IPS-18c (cell line): Measurements from ENCODE around the gene FYCO1.

ENCODE experiments used
- H3K4me3 ChIP-seq: 2 replicates; pipeline ENCODE4 v1.7.0; 2013; ENCODE audit warnings: low read depth, mild to moderate bottlenecking, low read length, moderate library complexity; ENCODE audit not compliant: insufficient read depth
- H3K9me3 ChIP-seq: one replicate; pipeline ENCODE4 v1.6.1; 2013; ENCODE audit warnings: mild to moderate bottlenecking, low read length, moderate library complexity; ENCODE audit not compliant: control insufficient read depth, insufficient read depth

FYCO1 gene

GRCh38 chr3:45990181-45990580, 5.4 kb downstream of the FYCO1 start:
- no peak overlapping the region for H3K4me3 ChIP-seq
- no peaks in the 10 kb centered on the region for H3K9me3 ChIP-seq

GRCh38 chr3:45988804-45989203, 6.8 kb downstream of the FYCO1 start:
- no peak overlapping the region for H3K4me3 ChIP-seq
- H3K9me3 ChIP-seq, result no peaks in the 10 kb centered on the region

- Histone ChIP-seq H3K4me3 (no peak overlapping the region), H3K9me3 (no peaks in the 10 kb centered on the region)
Measured at GRCh38 chr3:45988362-45988761, 7.3 kb downstream of the FYCO1 start.

- no peaks in the 10 kb centered on the region for H3K9me3 ChIP-seq
Measured at GRCh38 chr3:45987368-45988291, 8.0 kb downstream of the FYCO1 start.

GRCh38 chr3:45986303-45986982, 9.2 kb downstream of the FYCO1 start:
- H3K4me3 ChIP-seq, result no peak overlapping the region

More at GRCh38 chr3:45987368-45988291, 8.0 kb downstream of the FYCO1 start:
- H3K4me3 ChIP-seq, result no peak overlapping the region

GRCh38 chr3:45985532-45986302, 9.9 kb downstream of the FYCO1 start:
- no peaks in the 10 kb centered on the region for H3K9me3 ChIP-seq

More at GRCh38 chr3:45986303-45986982, 9.2 kb downstream of the FYCO1 start:
- no peaks in the 10 kb centered on the region for H3K9me3 ChIP-seq

GRCh38 chr3:45984331-45985312, 11.0 kb downstream of the FYCO1 start:
- no peak overlapping the region for H3K4me3 ChIP-seq
- no peaks in the 10 kb centered on the region for H3K9me3 ChIP-seq

More at GRCh38 chr3:45985532-45986302, 9.9 kb downstream of the FYCO1 start:
- H3K4me3 ChIP-seq, result no peak overlapping the region

GRCh38 chr3:45983770-45984169, 11.9 kb downstream of the FYCO1 start:
- Histone ChIP-seq H3K9me3 (no peaks in the 10 kb centered on the region), H3K4me3 (no peak overlapping the region)

GRCh38 chr3:45981346-45982074, 14.1 kb downstream of the FYCO1 start:
- H3K4me3 ChIP-seq, result no peak overlapping the region
- H3K9me3 ChIP-seq, result no peaks in the 10 kb centered on the region

- H3K9me3 ChIP-seq, result no peaks in the 10 kb centered on the region
- no peak overlapping the region for H3K4me3 ChIP-seq
Measured at GRCh38 chr3:45980819-45981218, 14.8 kb downstream of the FYCO1 start.

GRCh38 chr3:45980229-45980813, 15.3 kb downstream of the FYCO1 start:
- Histone ChIP-seq H3K9me3 (no peaks in the 10 kb centered on the region), H3K4me3 (no peak overlapping the region)

GRCh38 chr3:45979378-45979777, 16.2 kb downstream of the FYCO1 start:
- Histone ChIP-seq H3K9me3 (no peaks in the 10 kb centered on the region), H3K4me3 (no peak overlapping the region)

GRCh38 chr3:45978006-45978761, 17.4 kb downstream of the FYCO1 start:
- Histone ChIP-seq H3K4me3 (no peak overlapping the region), H3K9me3 (no peaks in the 10 kb centered on the region)

- H3K9me3 ChIP-seq, result no peaks in the 10 kb centered on the region
- H3K4me3 ChIP-seq, result no peak overlapping the region
Measured at GRCh38 chr3:45976191-45977091, 19.2 kb downstream of the FYCO1 start.
